IMR-90 (cell line): ENCODE results near the gene ERV3-1. TPM values are rescaled to one million over a fixed set of nuclear protein-coding genes. Genes with fewer than 3 reads are reported as not detected.

Source experiments
- ATAC-seq: fragments of 200-7000 bp; cut with Tn5 transposase; 2 replicates; pipeline ENCODE4 v1.9.1; 2020; ENCODE audit warnings: low read depth, mild to moderate bottlenecking, moderate library complexity
- BruUV-seq: library from RNA; stranded (reverse); fragments of 400-500 nt; replicated peaks from 2 replicates; lab custom pipeline; 2021; lab: Mats Ljungman, UMichigan
- CTCF ChIA-PET: fragments of 300-600 bp; formaldehyde crosslinking; extraction: SDS; loops from one replicate; lab custom pipeline; 2021; ENCODE audit warnings: antibody characterized with exemption; lab: Yijun Ruan, JAX
- POLR2A ChIA-PET: fragments of 300-600 bp; sonication (Branson Sonifier 250); formaldehyde crosslinking; loops from one replicate; lab custom pipeline; 2022; ENCODE audit warnings: antibody characterized with exemption; ENCODE audit not compliant: unreplicated experiment; lab: Charles Lee
- DNase-seq: peaks from one replicate; pipeline ENCODE4 v3.0.0; 2013
- H2AFZ ChIP-seq: replicated peaks from 2 replicates; pipeline ENCODE3; 2013; ENCODE audit warnings: low read length, mild to moderate bottlenecking; ENCODE audit not compliant: poor library complexity
- H2AK5ac ChIP-seq: 2 replicates; pipeline ENCODE4 v1.6.1; 2013; ENCODE audit warnings: low read depth, low read length, inconsistent platforms
- H2AK9ac ChIP-seq: replicated peaks from 2 replicates; pipeline ENCODE3; 2013; ENCODE audit warnings: mild to moderate bottlenecking, low read depth, low read length, moderate library complexity; ENCODE audit not compliant: poor library complexity
- H2BK120ac ChIP-seq: 2 replicates; pipeline ENCODE4 v1.6.1; 2013; ENCODE audit warnings: low read depth, low read length, inconsistent platforms
- H2BK15ac ChIP-seq: 3 replicates; pipeline ENCODE4 v1.6.1; 2013; ENCODE audit warnings: low read depth, low read length, inconsistent platforms
- H2BK20ac ChIP-seq: 2 replicates; pipeline ENCODE4 v1.6.1; 2013; ENCODE audit warnings: low read depth, mild to moderate bottlenecking, inconsistent platforms, low read length, moderate library complexity
- H2BK5ac ChIP-seq: 2 replicates; pipeline ENCODE4 v1.6.1; 2013; ENCODE audit warnings: mild to moderate bottlenecking, low read depth, low read length, inconsistent platforms; ENCODE audit not compliant: poor library complexity, severe bottlenecking
- H3K14ac ChIP-seq: replicated peaks from 2 replicates; pipeline ENCODE4 v1.6.1; 2013; ENCODE audit warnings: low read depth, low read length, inconsistent platforms
- H3K18ac ChIP-seq: 2 replicates; pipeline ENCODE4 v1.6.1; 2013; ENCODE audit warnings: low read depth, low read length, control low read depth
- H3K23ac ChIP-seq: 2 replicates; pipeline ENCODE4 v1.6.1; 2013; ENCODE audit warnings: low read depth, low read length, inconsistent platforms
- H3K27ac ChIP-seq: 2 replicates; pipeline ENCODE4 v1.5.1; 2013; ENCODE audit warnings: mild to moderate bottlenecking, control low read depth, low read length; ENCODE audit not compliant: insufficient read depth
- H3K27me3 ChIP-seq: 2 replicates; pipeline ENCODE4 v1.6.1; 2013; ENCODE audit warnings: low read length; ENCODE audit not compliant: control insufficient read depth, insufficient read depth
- H3K36me3 ChIP-seq: 2 replicates; pipeline ENCODE4 v1.6.1; 2013; ENCODE audit warnings: low read length, mixed read lengths; ENCODE audit not compliant: control insufficient read depth, insufficient read depth
- H3K4ac ChIP-seq: 2 replicates; pipeline ENCODE4 v1.6.1; 2013; ENCODE audit warnings: low read depth, low read length, inconsistent platforms
- H3K4me1 ChIP-seq: 2 replicates; pipeline ENCODE4 v1.6.1; 2013; ENCODE audit warnings: low read length, mixed read lengths; ENCODE audit not compliant: control insufficient read depth, insufficient read depth
- H3K4me2 ChIP-seq: 2 replicates; pipeline ENCODE4 v1.6.1; 2013; ENCODE audit warnings: low read depth, mild to moderate bottlenecking, control low read depth, low read length, moderate library complexity
- H3K4me3 ChIP-seq: 2 replicates; pipeline ENCODE4 v1.5.1; 2013; ENCODE audit warnings: low read depth, mild to moderate bottlenecking, control low read depth, low read length, moderate library complexity; ENCODE audit not compliant: insufficient read depth
- H3K56ac ChIP-seq: 2 replicates; pipeline ENCODE4 v1.6.1; 2013; ENCODE audit warnings: low read length, inconsistent platforms; ENCODE audit not compliant: insufficient read depth; ENCODE audit errors: extremely low read depth
- H3K79me1 ChIP-seq, 2 experiments: 2 replicates each; pipeline ENCODE4 v1.6.1; 2013; ENCODE audit warnings: low read length in 2 of 2, inconsistent platforms in 1 of 2, low read depth in 1 of 2
- H3K9ac ChIP-seq: 2 replicates; pipeline ENCODE4 v1.6.1; 2013; ENCODE audit warnings: low read depth, low read length, control low read depth
- H3K9me1 ChIP-seq: 2 replicates; pipeline ENCODE4 v1.6.1; 2013; ENCODE audit warnings: low read length, inconsistent platforms; ENCODE audit not compliant: insufficient read depth
- H3K9me3 ChIP-seq: 2 replicates; pipeline ENCODE4 v1.6.1; 2013; ENCODE audit warnings: low read length; ENCODE audit not compliant: control insufficient read depth, insufficient read depth
- H4K20me1 ChIP-seq: 2 replicates; pipeline ENCODE4 v1.6.1; 2013; ENCODE audit warnings: low read length, inconsistent platforms; ENCODE audit not compliant: insufficient read depth
- H4K5ac ChIP-seq: 2 replicates; pipeline ENCODE4 v1.6.1; 2013; ENCODE audit warnings: mild to moderate bottlenecking, low read depth, low read length, control low read depth
- H4K8ac ChIP-seq, 2 experiments: 2 replicates each; pipeline ENCODE4 v1.6.1; 2013; ENCODE audit warnings: low read depth in 2 of 2, low read length in 2 of 2, control low read depth in 1 of 2, inconsistent platforms in 1 of 2
- H4K91ac ChIP-seq: 2 replicates; pipeline ENCODE4 v1.6.1; 2013; ENCODE audit warnings: low read depth, low read length, inconsistent platforms; ENCODE audit not compliant: insufficient read depth
- BHLHE40 ChIP-seq: fragments of 150-350 bp; IDR thresholded peaks from 2 replicates; pipeline ENCODE4 v1.6.1; 2016; ENCODE audit warnings: mild to moderate bottlenecking, low read depth, low read length
- CEBPB ChIP-seq: IDR thresholded peaks from 2 replicates; pipeline ENCODE4 v1.6.1; 2012; ENCODE audit warnings: low read depth, low read length, improper control_type of control experiment
- POLR2A ChIP-seq: IDR thresholded peaks from 2 replicates; pipeline ENCODE4 v1.6.1; 2012; ENCODE audit warnings: mild to moderate bottlenecking, low read depth, low read length
- SMC3 ChIP-seq: fragments of 150-350 bp; IDR thresholded peaks from 2 replicates; pipeline ENCODE4 v1.6.1; 2016; ENCODE audit warnings: low read depth, mild to moderate bottlenecking, antibody characterized with exemption, low read length, moderate library complexity
- USF2 ChIP-seq: fragments of 150-350 bp; IDR thresholded peaks from 2 replicates; pipeline ENCODE4 v1.6.1; 2017; ENCODE audit warnings: mild to moderate bottlenecking, antibody characterized with exemption, low read length, low read depth
- WGBS, 2 experiments: methylation state at CpG; one replicate each; pipeline versions ENCODE4 v1.1.5 to v1.1.7; 2013; ENCODE audit warnings: missing lambda C conversion rate in 2 of 2; ENCODE audit not compliant: insufficient read length in 1 of 2; ENCODE audit errors: extremely low coverage in 2 of 2; 5-methylcytosine and 5-hydroxymethylcytosine counted together
- dilution Hi-C: fragments of 300-500 bp; cut with HindIII; formaldehyde crosslinking; loops from one replicate; pipeline ENCODE4 v1.14.3; 2018; ENCODE audit warnings: low sequenced_read_pairs; ENCODE audit not compliant: unreplicated experiment
- in situ Hi-C: fragments of 300-500 bp; cut with MboI; formaldehyde crosslinking; loops from 3 replicates; pipeline ENCODE4 v1.14.3; 2019; ENCODE audit warnings: low sequenced_read_pairs, inconsistent platforms, mixed read lengths
- intact Hi-C: fragments of 100-400 bp; cut with micrococcal nuclease; formaldehyde crosslinking; loops from 2 replicates; pipeline ENCODE4 v1.10.0; 2022
- polyA plus RNA-seq, 3 experiments: library from polyadenylated mRNA; depleted of rRNA; stranded (reverse); fragments of >200 nt; gene quantifications; 2 replicates each; pipeline ENCODE4 v1.2.3, GENCODE V29; 2012; ENCODE audit warnings: low replicate concordance in 1 of 3
- total RNA-seq: library from RNA; depleted of rRNA; stranded (reverse); fragments of >200 nt; gene quantifications from 2 replicates; pipeline ENCODE4 v1.2.3, GENCODE V29; 2012

ERV3-1 gene
- total and polyA plus RNA-seq, 2 of the 4 experiments (the other 2 are of a cell fraction) = 7.0 to 11.8 TPM

DNA sequence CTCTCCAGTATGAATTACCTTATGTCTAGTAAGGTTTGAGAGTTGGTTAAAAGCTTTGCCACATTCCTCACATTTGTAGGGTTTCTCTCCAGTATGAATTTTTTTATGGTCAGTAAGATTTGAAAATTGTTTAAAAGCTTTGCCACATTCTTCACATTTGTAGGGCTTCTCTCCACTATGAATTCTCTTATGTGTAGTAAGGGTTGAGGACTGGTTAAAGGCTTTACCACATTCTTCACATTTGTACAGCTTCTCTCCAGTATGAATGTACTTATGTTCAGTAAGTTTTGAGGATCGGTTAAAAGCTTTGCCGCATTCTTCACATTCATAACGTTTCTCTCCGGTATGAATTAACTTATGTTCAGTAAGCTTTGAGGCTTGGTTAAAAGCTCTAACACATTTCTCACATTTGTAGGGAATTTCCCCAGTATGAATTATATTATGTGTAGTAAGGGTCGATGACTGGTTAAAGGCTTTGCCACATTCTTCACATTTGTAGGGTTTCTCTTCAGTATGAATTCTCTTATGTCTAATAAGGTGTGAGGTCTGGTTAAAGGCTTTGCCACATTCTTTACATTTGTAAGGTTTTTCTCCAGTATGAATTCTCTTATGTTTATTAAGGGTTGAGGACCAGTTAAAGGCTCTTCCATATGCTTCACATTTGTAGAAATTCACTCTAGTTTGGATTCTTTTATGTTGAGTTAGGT, 27.8 kb downstream of the ERV3-1 start:
- H4K20me1 ChIP-seq = no peaks in the 10 kb centered on the region
- H3K18ac ChIP-seq = no peak overlapping the region
- H3K9me1 ChIP-seq = no peaks in the 10 kb centered on the region
- H3K9me3 ChIP-seq = peaks cover 40% of the 10 kb centered on the region
- H2AFZ ChIP-seq = no peak overlapping the region
- H2AK5ac ChIP-seq = no peak overlapping the region
- no peak overlapping the region for H3K4ac ChIP-seq
- H3K56ac ChIP-seq = no peak overlapping the region
- no peak overlapping the region for H2BK120ac ChIP-seq
- no peak overlapping the region for H4K91ac ChIP-seq
- no peak overlapping the region for H3K23ac ChIP-seq
- H3K27me3 ChIP-seq = no peaks in the 10 kb centered on the region
- POLR2A ChIA-PET = no interaction called here
- no peak overlapping the region for H3K9ac ChIP-seq
- H3K36me3 ChIP-seq = peaks cover 11% of the 10 kb centered on the region
- no peak overlapping the region for H4K5ac ChIP-seq
- BruUV-seq = no TSS peak
- intact Hi-C loops (no loop called here), dilution Hi-C loops (no loop called here), in situ Hi-C loops (no loop called here)
- no peak for TF ChIP-seq SMC3
- no peak for TF ChIP-seq CEBPB
- no peak for TF ChIP-seq POLR2A
- TF ChIP-seq BHLHE40 = no peak
- TF ChIP-seq USF2 = no peak
- H4K8ac ChIP-seq = no peak overlapping the region
- H2BK15ac ChIP-seq = no peak overlapping the region
- no peak overlapping the region for H3K14ac ChIP-seq
- CTCF ChIA-PET = no interaction called here
- H3K27ac ChIP-seq = no peak overlapping the region
- H3K4me1 ChIP-seq = no peaks in the 10 kb centered on the region
- H3K4me3 ChIP-seq = no peak overlapping the region
- H2BK20ac ChIP-seq = no peak overlapping the region
- no peak overlapping the region for H2BK5ac ChIP-seq
- ATAC-seq = no peak
- H2AK9ac ChIP-seq = no peak overlapping the region
- WGBS, 2 experiments = no CpG with 5 or more reads among the region's 5 CpGs
- DNase-seq = no peak
- no peak overlapping the region for H3K4me2 ChIP-seq
- no peaks in the 10 kb centered on the region for H3K79me1 ChIP-seq
